HG03575 (cell line): ENCODE measurements around the gene LRRC8B.
"Not testable (repeated sequence)": the region's sequence is repeated elsewhere in the genome, so short reads cannot be mapped to it uniquely, and the experiment has no call there.

Experiments
- ATAC-seq: cut with Tn5 transposase; IDR thresholded peaks from one replicate; pipeline ENCODE4 v1.9.1; 2021; ENCODE audit not compliant: unreplicated experiment, insufficient number of reproducible peaks, low FRiP score; ENCODE audit errors: extremely low read depth

The LRRC8B gene

GRCh38 chr1:89574621-89575020 is 50.0 kb downstream of the LRRC8B start:
- no peak for ATAC-seq

- no peak for ATAC-seq
Measured at GRCh38 chr1:89575207-89575606, 50.6 kb downstream of the LRRC8B start.

GRCh38 chr1:89576013-89576412 is 51.4 kb downstream of the LRRC8B start:
- no peak for ATAC-seq

- ATAC-seq: no peak
Measured at GRCh38 chr1:89578151-89578550, 53.5 kb downstream of the LRRC8B start.

GRCh38 chr1:89578946-89579684 is 54.5 kb downstream of the LRRC8B start:
- no peak for ATAC-seq

- ATAC-seq: no peak
Measured at GRCh38 chr1:89580036-89580435, 55.4 kb downstream of the LRRC8B start.

GRCh38 chr1:89581859-89582258 is 57.2 kb downstream of the LRRC8B start:
- ATAC-seq: no peak

GRCh38 chr1:89582571-89582970 is 57.9 kb downstream of the LRRC8B start:
- no peak for ATAC-seq

GRCh38 chr1:89584211-89584610 is 59.6 kb downstream of the LRRC8B start:
- ATAC-seq: no peak

GRCh38 chr1:89584781-89585180 is 60.2 kb downstream of the LRRC8B start:
- ATAC-seq: no peak

- ATAC-seq: no peak
Measured at GRCh38 chr1:89587729-89588161, 63.1 kb downstream of the LRRC8B start.

- ATAC-seq: no peak
Measured at GRCh38 chr1:89588480-89588879, 63.9 kb downstream of the LRRC8B start.

- no peak for ATAC-seq
Measured at GRCh38 chr1:89589515-89589914, 64.9 kb downstream of the LRRC8B start.

GRCh38 chr1:89590341-89591080 is 65.9 kb downstream of the LRRC8B start:
- no peak for ATAC-seq

- not testable (repeated sequence) for ATAC-seq
Measured at GRCh38 chr1:89592861-89593302, 68.3 kb downstream of the LRRC8B start.

- ATAC-seq: no peak
Measured at GRCh38 chr1:89594096-89594740, 69.6 kb downstream of the LRRC8B start.

- ATAC-seq: no peak
Measured at GRCh38 chr1:89596698-89597097, 72.1 kb downstream of the LRRC8B start.

- ATAC-seq: no peak
Measured at GRCh38 chr1:89598450-89599331, 74.1 kb downstream of the LRRC8B start.

- ATAC-seq: no peak
Measured at GRCh38 chr1:89599332-89599630, 74.7 kb downstream of the LRRC8B start.
